DLD1 (cell line): ENCODE results near the gene PDIA5.
"Not testable (repeated sequence)": the region's sequence is repeated elsewhere in the genome, so short reads cannot be mapped to it uniquely, and the experiment has no call there.

Experiments
- in situ Hi-C: cut with HindIII; loops from 2 replicates; pipeline ENCODE4 v1.10.0; 2017; ENCODE audit warnings: low sequenced_read_pairs

Gene PDIA5

GRCh38 chr3:123140550-123140949 is 73.7 kb downstream of the PDIA5 start:
- in situ Hi-C loops, result no loop called here

GRCh38 chr3:123141276-123141675 is 74.5 kb downstream of the PDIA5 start:
- in situ Hi-C loops, result no loop called here

GRCh38 chr3:123143669-123144411 is 77.0 kb downstream of the PDIA5 start:
- in situ Hi-C loops, result no loop called here

- in situ Hi-C loops, result no loop called here
Observed at GRCh38 chr3:123147754-123148535, 81.1 kb downstream of the PDIA5 start.

- in situ Hi-C loops, result no loop called here
Observed at GRCh38 chr3:123148772-123149171, 81.9 kb downstream of the PDIA5 start.

GRCh38 chr3:123149525-123149924 is 82.7 kb downstream of the PDIA5 start:
- in situ Hi-C loops, result no loop called here

- in situ Hi-C loops, result no loop called here
Observed at GRCh38 chr3:123150449-123151215, 83.8 kb downstream of the PDIA5 start.

- in situ Hi-C loops, result no loop called here
Observed at GRCh38 chr3:123151251-123151705, 84.5 kb downstream of the PDIA5 start.

- in situ Hi-C loops, result not testable (repeated sequence)
Observed at GRCh38 chr3:123151853-123152420, 85.1 kb downstream of the PDIA5 start.

- in situ Hi-C loops, result no loop called here
Observed at GRCh38 chr3:123152687-123153086, 85.9 kb downstream of the PDIA5 start.

GRCh38 chr3:123153125-123154019 is 86.5 kb downstream of the PDIA5 start:
- in situ Hi-C loops, result no loop called here

- in situ Hi-C loops, result no loop called here
Observed at GRCh38 chr3:123154020-123154985, 87.5 kb downstream of the PDIA5 start.

GRCh38 chr3:123155471-123156011 is 88.7 kb downstream of the PDIA5 start:
- in situ Hi-C loops, result no loop called here

GRCh38 chr3:123156276-123156995 is 89.6 kb downstream of the PDIA5 start:
- in situ Hi-C loops, result no loop called here

GRCh38 chr3:123157209-123157597 is 90.4 kb downstream of the PDIA5 start:
- in situ Hi-C loops, result no loop called here

- in situ Hi-C loops, result no loop called here
Observed at GRCh38 chr3:123157598-123158287, 90.9 kb downstream of the PDIA5 start.

- in situ Hi-C loops, result no loop called here
Observed at GRCh38 chr3:123158330-123158729, 91.5 kb downstream of the PDIA5 start.
